Renal cortex interstitium (tissue), 11 donors: ENCODE data around the gene SH3TC1. TPM values are rescaled to one million over a fixed set of nuclear protein-coding genes. Genes with fewer than 3 reads are reported as not detected.

Experiments used
- DNase-seq, 11 donors: peaks; one replicate each; pipeline ENCODE4 v3.0.0-alpha.2; 2013; ENCODE audit warnings: low read depth in 9 of 11, low spot score in 4 of 11; ENCODE audit errors: extremely low read depth in 1 of 11
- polyA plus RNA-seq, 3 donors: library from polyadenylated mRNA; unstranded; fragments of 120-200 nt; gene quantifications; one replicate each; pipeline ENCODE4 v1.2.1, GENCODE V29; 2013; ENCODE audit not compliant: insufficient read length in 3 of 3

The SH3TC1 gene
- polyA plus RNA-seq, 3 donors = 18.0 to 43.1 (median 24.4) TPM

DNA sequence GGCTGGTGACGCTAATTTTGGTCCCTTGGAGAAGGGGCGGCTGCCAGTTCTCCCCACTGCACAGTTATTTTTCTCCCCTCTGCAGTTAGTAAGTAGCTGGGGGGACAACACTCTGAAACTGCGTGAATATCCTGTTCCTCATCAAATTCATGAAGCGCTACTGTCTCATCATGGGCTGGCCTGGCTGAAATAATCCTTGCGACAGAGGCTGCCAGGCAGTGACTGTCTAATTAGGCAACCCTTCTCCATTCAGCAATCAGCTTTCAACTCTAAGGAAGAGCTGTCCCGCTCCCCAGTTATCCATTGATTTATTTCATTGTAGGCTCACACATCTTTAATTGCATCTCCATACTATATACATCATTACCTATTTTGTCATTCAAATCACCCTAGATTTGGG, 8.2 kb downstream of the SH3TC1 start:
- DNase-seq = no peak

DNA sequence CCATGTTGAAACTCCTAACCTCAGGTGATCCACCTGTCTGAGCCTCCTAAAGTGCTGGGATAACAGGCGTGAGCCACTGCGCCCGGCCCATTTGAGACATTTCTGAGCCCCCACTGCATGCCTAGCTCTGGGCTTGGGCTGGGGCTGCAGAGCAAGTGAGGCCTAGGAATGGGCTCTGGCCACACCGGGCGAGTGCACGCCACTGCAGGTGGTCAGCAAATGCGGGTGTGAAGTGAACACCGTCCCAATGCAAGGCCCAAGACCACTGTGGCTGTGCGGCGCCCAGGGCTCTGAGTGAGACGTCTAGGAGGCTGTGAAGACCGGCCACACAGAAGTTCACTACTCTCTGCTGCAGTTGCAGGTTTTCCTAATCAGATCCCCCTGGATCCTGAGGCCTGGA, 9.5 kb downstream of the SH3TC1 start:
- no peak for DNase-seq

DNA sequence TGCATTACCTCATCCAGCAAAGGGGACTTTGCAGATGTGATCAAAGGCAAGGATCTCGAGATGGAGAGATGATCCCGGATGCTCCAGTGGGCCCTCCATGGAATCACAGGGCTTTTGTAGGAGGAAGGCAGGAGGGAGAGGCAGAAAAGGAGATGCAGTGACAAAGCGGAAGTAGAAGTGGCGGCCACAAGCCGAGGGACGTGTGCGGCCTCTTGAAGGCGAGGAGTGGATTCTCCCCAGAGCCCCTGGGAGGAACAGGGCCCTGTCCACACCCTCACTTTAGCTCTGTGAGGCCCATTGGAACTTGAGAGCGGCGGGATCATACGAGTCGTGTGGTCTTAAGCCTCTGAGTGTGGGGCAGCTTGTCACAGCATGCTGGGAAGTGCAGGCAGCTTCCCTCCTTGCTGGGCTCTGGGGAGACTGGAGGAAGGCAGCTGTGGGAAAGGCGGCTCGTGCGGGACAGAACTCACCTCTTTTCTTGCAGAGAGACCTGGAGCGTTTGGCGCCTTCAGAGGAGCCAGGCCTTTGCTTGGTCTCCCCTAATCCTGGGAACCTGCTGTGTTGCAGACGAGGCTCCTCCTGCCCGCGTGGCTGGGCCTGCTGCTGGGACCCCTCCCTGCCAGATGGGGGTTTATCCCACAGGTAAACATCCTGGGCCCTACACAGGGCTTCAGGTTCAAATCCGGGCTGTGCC, 10.2 kb downstream of the SH3TC1 start:
- no peak for DNase-seq

- DNase-seq = no peak
Observed at GRCh38 chr4:8210010-8210409, 10.9 kb downstream of the SH3TC1 start.

DNA sequence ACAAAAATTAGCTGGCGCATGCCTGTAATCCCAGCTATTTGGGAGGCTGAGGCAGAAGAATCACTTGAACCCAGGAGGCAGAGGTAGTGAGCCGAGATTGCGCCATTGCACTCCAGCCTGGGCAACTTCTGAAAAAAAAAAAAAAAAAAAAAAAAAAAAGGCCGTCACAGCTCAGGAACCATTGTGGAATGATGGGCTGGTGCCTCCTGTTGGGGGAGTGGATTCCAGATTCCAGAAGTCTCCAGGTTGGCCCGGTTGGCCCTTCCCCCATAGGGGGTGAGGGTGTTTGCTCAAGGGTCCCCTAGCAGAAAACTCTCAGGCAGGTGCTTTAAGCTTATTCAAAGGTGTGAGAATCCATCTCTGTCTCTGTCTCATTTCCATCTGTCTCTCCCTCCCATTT, 11.5 kb downstream of the SH3TC1 start:
- no peak for DNase-seq

DNA sequence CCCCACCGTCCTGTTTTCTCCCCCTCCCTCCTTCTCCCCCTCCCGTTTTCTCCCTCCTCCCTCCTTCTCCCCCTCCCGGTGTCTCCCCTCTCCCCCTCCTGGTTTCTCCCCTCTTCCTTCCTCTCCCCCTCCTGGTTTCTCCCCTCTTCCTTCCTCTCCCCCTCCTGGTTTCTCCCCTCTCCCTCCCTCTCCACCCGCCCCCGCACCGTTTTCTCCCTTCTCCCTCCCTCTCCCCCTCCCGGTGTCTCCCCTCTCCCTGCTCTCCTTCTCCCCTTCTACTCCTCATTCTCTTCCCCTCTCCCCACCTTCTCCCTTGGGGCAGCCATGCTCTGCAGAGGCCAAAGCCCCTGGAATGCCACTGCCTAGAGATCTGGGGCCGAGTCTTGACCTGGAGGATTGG, 12.2 kb downstream of the SH3TC1 start:
- no peak for DNase-seq

DNA sequence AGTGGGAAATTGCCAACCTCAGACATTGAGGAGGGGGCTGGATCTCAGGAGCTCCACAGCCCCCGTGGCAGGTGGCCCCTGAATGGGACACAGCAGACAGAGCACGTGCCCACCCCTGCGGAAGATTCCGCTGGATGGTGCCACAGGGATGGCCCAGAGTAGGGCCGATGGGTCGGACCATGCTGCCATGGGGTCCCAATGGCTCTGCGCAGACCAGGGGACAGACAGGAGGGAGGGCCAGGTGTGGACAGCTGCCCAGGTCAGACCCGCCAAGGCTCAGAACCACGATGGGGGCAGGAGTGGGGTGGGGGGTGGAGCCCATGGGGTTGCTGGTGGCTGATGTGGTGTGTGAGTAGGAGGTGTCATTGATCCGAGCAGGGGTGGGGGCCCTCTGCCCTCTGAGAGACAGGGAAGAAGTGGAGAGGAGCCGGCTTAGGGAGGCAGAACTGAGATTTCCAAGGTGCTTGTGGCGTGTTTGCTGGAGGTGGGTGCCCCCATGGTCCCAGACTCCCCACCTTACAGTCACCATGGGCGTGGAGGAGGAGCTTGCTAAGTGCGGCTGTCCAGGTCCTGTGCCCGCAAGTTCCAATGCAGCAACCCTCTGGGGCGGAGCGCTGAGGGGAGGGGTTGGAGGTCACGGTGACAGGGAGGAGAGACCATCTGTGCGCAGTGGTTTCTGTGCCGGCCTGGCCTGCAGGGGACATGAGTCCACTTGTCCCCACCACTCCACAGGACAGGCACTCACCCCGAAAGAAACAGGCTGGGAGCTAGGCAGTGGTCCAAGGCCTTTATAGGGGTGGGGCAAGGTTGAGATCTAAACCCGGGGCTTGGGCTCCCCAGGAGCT, 12.9 kb downstream of the SH3TC1 start:
- DNase-seq = no peak

GRCh38 chr4:8212622-8213021, 13.5 kb downstream of the SH3TC1 start:
- no peak for DNase-seq

DNA sequence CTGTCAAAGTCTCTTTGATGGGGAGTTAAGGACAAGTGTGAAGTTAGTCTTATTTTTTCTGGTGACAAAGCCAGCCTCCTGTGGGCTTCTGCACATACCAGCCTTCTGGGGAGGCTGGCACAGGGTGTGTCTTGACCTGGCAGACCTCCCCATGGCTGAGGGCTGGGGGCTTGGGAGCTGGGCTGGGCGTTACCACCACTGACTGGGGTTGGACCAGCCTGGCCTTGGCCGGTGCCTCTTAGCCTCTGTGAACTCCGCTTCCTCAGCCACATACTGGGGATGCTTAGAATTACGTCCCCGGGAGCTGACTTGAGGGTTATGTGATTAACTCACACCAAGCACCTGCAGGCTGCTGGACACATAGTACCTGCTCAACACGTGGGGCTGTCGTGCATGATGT, 14.0 kb downstream of the SH3TC1 start:
- no peak for DNase-seq

- no peak for DNase-seq
Observed at GRCh38 chr4:8214136-8214535, 15.0 kb downstream of the SH3TC1 start.

GRCh38 chr4:8215001-8215427, 15.9 kb downstream of the SH3TC1 start:
- DNase-seq = peak in 2 of 11 donors; percentile 60 to 64

GRCh38 chr4:8215641-8216442, 16.8 kb downstream of the SH3TC1 start:
- no peak for DNase-seq

- DNase-seq = no peak
Observed at GRCh38 chr4:8216443-8217245, 17.6 kb downstream of the SH3TC1 start.

DNA sequence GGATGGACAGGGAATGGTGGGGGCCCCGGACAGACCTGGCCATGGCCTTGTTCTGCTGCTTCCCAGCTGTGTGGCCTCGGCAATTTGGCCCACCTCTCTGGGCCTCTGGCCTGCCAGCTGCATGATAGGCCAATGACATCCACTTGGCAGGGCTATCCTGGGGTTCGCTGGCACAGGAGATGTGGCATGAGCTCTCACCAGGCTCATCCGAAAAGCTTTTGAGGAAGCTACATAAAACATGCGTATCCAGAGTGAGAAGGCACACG, 18.1 kb downstream of the SH3TC1 start:
- no peak for DNase-seq

GRCh38 chr4:8217871-8218270, 18.8 kb downstream of the SH3TC1 start:
- no peak for DNase-seq

GRCh38 chr4:8218371-8219031, 19.4 kb downstream of the SH3TC1 start:
- DNase-seq = no peak

DNA sequence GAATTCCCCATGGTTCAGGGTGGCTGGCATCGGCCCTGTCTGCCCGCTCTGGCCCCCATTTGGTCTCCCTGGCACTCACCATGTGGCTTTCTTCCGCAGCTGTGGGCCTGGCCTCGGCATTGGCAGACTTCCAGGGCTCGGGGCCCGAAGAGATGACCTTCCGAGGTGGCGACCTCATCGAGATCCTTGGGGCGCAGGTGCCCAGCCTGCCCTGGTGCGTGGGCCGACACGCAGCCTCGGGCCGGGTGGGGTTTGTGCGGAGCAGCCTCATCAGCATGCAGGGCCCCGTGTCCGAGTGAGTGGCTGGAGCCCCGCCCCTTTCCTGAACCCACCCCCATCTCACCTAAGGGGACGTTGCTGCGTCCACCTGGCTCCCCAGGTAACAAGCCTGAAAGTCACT, 20.1 kb downstream of the SH3TC1 start:
- no peak for DNase-seq

GRCh38 chr4:8220661-8221450, 21.8 kb downstream of the SH3TC1 start:
- no peak for DNase-seq
